Measurements from ENCODE around the gene QPCTL.
"Not testable (repeated sequence)": the region's sequence is repeated elsewhere in the genome, so short reads cannot be mapped to it uniquely, and the experiment has no call there.

QPCTL gene

DNA sequence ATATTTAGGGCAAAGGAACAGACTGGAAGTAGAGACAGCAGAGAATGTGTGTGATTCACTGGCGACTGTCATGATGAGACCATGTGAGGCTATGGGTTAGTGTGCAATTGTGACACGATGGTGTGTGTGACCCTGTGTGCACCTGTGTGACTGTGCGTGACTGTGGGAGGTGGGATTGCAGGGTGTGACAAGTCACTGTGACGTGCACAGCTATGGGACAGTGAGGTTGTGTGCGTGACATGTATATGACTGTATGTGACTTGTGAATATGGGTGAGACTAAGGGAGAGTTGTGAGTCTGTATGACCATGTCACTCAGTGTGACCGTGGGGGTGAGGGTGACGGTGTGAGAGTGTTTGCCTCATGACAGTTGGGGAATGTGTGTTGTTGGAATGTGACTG, 27.9 kb upstream of the QPCTL start:
- DNase-seq (ENCODE audit: low spot score in 2 of 2) (no peak), ATAC-seq (no peak)
- H3K36me3 Mint-ChIP-seq = peaks cover 5% of the 10 kb centered on the region
- H3K4me3 Mint-ChIP-seq = no peak overlapping the region
- peak overlapping the region; percentile 7 for H3K27ac Mint-ChIP-seq
- peaks cover 36% of the 10 kb centered on the region for H3K4me1 Mint-ChIP-seq
- H3K9me3 Mint-ChIP-seq = no peaks in the 10 kb centered on the region

DNA sequence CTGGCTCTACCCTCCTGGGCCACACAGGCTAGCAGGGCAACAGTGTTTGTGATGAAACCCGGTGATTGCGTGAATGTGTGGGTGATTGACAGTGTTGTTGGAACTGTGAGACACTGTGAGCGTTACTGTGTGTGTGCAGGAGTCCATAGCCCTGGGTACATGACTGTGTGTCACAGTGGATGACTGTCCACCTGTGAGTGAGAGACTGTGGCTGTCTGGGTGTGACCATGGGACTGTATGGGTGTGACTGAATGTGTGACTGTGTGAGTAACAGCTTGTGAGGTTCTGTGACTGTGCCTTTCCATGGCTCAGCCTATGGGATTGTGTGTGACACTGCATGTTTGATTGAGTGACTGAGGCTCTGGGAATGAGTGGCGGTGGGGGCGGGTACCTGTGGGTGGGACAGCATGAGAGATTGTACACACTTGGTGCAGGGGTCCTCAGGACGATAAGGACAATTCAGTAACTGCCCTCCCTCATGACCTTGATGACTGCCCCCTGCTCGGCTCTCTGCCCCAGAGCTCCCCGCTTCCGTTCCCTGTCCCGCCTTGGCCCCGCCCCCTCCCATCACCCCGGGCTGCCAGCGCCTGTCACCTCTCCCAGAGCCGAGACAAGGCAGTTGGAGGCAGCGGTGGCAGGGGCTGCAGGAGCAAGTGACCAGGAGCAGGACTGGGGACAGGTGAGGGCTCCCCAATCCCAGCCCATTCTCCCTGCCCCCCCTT, 24.7 kb upstream of the QPCTL start, which contains the start of gene GIPR:
Gene GIPR, plus strand, starts transcription at position 602 of the 722 bp plus-strand sequence. CDS start 1,300 bp downstream, outside the sequence.
- peak; percentile 47 to 82 for DNase-seq (ENCODE audit: low spot score in 2 of 2)
- peak; percentile 97 for ATAC-seq
- peak within 1 kb of the TSS; percentile 89 for H3K4me3 Mint-ChIP-seq

DNA sequence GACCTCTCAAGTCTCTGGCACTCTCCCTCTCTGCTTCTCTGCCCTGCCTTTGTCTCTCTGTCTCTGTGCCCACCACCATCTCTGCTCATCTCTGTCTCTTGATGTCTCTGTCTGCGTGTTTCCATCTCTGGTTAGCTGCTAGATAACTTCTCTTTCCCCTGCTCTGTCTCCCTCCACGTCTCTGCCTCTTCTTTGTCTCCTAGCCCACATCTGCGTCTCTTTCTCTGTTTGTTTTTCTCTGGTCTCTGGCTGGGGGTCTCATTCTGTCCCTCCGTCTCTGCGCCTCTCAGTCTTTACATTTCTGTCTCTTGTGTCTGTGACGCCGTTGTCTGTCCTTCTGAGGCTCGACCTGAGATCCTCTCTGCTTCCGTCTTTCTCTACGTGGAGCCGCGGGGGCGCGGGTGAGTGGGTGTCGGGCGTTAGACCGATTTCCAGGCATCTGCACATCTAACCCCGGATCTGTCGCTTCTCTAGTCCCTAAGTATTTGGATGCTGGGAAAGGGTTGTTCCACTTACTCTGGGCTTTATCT, 24.1 kb upstream of the QPCTL start:
- H3K4me3 Mint-ChIP-seq = peak overlapping the region; percentile 89
- ATAC-seq (no peak), DNase-seq (ENCODE audit: low spot score in 2 of 2) (peak; percentile 38 to 74)
- peaks cover 53% of the 10 kb centered on the region for H3K4me1 Mint-ChIP-seq
- H3K36me3 Mint-ChIP-seq = peaks cover 14% of the 10 kb centered on the region
- no peaks in the 10 kb centered on the region for H3K9me3 Mint-ChIP-seq
- peak overlapping the region; percentile 94 for H3K27ac Mint-ChIP-seq

More for the DNA sequence above, 24.7 kb upstream of the QPCTL start, which contains the start of gene GIPR:
- Mint-ChIP-seq H3K36me3 (peaks cover 8% of the 10 kb centered on the region), H3K27ac (peak within 1 kb of the TSS; percentile 94), H3K9me3 (no peaks in the 10 kb centered on the region), H3K4me1 (peaks cover 53% of the 10 kb centered on the region)

DNA sequence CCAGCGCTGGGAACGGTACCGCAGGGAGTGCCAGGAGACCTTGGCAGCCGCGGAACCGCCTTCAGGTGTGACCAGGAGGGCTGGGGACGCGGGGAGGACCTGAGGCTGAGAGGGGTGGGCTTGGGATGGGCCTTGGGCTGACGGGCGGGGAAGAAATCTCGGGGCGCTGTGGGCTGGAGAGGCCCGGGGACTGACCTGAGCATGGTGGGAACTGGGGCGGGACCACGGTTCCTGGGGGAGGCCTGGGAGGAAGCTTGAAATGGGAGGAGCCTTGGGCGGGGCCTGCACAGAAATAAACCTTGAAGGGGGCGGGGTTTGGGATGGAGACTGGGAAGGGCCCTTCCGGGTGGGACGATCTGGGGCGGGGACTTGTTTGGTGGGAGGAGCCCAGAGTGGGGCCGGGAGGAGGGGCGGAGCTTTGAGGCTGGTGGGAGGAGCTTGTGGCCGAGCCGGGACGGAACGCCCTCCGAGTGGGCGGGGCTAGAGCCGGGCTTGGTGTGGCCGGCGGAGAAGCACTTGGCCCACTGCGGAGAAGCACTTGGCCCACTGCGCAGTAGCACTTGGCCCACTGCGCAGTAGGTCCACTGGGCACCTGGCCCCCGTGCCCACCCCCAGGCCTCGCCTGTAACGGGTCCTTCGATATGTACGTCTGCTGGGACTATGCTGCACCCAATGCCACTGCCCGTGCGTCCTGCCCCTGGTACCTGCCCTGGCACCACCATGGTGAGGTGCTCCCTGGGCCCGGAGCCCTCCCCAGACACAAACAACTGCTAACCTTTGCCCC, 21.6 kb upstream of the QPCTL start:
- Mint-ChIP-seq H3K4me3 (peak overlapping the region; percentile 89), H3K4me1 (peaks cover 41% of the 10 kb centered on the region), H3K36me3 (peaks cover 25% of the 10 kb centered on the region), H3K27ac (no peak overlapping the region), H3K9me3 (no peaks in the 10 kb centered on the region)
- peak; percentile 3 for ATAC-seq
- peak; percentile 77 to 91 for DNase-seq (ENCODE audit: low spot score in 2 of 2)

DNA sequence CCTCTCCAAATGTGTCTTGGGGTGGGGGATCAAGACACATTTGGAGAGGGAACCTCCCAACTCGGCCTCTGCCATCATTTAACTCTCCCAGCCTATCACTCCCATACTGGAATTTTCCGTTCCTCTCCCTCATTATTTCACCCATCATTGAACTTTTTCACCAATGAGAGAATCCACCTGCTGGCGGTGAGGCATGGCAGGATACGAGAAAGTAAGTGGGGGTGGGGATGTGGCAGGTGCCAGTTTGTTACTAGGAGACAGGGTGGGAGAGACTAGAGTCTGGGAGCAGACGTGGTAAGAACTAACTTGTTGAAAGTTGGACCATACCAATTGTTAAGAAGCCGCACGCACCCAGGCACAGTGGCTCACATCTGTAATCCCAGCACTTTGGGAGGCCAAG, 17.5 kb upstream of the QPCTL start:
- DNase-seq (ENCODE audit: low spot score in 2 of 2) (no peak), ATAC-seq (no peak)
- Mint-ChIP-seq H3K36me3 (peaks cover 21% of the 10 kb centered on the region), H3K9me3 (no peaks in the 10 kb centered on the region), H3K4me1 (peaks cover 32% of the 10 kb centered on the region), H3K27ac (no peak overlapping the region), H3K4me3 (no peak overlapping the region)

DNA sequence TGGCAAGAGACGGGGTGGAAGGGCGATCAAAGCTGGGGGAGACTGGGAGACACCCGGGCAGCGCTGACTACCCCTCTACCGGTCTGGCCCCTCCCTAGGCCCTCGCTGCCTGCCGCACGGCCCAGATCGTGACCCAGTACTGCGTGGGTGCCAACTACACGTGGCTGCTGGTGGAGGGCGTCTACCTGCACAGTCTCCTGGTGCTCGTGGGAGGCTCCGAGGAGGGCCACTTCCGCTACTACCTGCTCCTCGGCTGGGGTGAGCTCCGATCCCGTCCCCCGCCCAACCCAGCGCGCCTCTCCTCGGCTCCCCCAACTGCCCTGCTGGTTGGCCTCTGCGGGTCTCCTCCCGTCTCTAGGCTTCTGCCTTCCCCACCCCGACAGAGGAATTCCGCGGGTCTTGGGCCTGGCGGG, 15.6 kb upstream of the QPCTL start:
- Mint-ChIP-seq H3K4me1 (peaks cover 23% of the 10 kb centered on the region), H3K27ac (no peak overlapping the region), H3K9me3 (no peaks in the 10 kb centered on the region), H3K4me3 (peak overlapping the region; percentile 68), H3K36me3 (peaks cover 24% of the 10 kb centered on the region)
- ATAC-seq (peak; percentile 61), DNase-seq (ENCODE audit: low spot score in 2 of 2) (peak; percentile 24 to 74)

DNA sequence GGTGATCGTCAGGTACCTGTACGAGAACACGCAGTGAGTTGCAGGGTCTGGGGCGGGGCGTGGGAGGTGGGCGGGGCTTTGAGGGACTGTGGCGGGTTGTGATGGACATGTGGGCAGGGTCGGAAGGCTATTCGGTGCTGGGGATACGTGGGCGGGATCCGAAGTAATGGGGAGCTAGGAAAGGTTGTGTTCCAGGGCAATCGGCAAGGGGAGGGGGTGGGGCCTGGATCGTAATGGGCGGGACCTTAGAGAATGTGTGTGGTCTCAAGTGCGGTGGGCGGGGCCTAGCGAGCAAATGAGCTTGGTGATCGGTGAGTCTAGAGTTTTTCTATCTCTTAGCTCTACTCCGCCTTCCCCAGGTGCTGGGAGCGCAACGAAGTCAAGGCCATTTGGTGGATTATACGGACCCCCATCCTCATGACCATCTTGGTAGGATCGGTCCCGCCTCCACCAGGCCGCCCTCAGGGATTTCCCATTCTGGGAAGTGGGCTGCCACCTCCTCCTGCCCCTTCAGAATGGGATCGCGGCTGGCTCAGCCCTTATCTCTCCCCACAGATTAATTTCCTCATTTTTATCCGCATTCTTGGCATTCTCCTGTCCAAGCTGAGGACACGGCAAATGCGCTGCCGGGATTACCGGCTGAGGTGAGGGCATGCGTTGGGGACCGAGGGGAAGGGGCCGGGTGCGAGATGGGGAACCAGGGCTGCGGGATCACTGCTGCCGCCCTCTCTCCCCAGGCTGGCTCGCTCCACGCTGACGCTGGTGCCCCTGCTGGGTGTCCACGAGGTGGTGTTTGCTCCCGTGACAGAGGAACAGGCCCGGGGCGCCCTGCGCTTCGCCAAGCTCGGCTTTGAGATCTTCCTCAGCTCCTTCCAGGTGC, 14.9 kb upstream of the QPCTL start:
- peaks cover 29% of the 10 kb centered on the region for H3K36me3 Mint-ChIP-seq
- no peaks in the 10 kb centered on the region for H3K9me3 Mint-ChIP-seq
- DNase-seq (ENCODE audit: low spot score in 2 of 2) = peak; percentile 50 to 82
- peak; percentile 62 for ATAC-seq
- H3K27ac Mint-ChIP-seq = no peak overlapping the region
- H3K4me1 Mint-ChIP-seq = peaks cover 28% of the 10 kb centered on the region
- H3K4me3 Mint-ChIP-seq = peak overlapping the region; percentile 68

DNA sequence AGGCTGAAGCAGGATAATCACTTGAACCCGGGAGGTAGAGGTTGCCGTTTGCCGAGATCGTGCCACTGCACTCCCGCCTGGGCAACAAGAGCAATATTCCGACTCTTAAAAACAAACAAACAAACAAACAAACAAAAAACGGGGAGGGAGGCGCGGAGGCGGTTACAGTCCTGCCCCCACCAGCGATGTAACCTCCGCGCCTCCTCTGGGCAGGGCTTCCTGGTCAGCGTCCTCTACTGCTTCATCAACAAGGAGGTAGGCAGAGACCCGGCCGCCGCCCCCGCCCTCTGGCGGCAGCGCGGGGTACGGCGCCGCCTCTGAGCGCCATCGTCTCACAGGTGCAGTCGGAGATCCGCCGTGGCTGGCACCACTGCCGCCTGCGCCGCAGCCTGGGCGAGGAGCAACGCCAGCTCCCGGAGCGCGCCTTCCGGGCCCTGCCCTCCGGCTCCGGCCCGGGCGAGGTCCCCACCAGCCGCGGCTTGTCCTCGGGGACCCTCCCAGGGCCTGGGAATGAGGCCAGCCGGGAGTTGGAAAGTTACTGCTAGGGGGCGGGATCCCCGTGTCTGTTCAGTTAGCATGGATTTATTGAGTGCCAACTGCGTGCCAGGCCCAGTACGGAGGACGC, 11.0 kb upstream of the QPCTL start:
- Mint-ChIP-seq H3K27ac (peak overlapping the region; percentile 76), H3K9me3 (no peaks in the 10 kb centered on the region), H3K36me3 (peaks cover 46% of the 10 kb centered on the region), H3K4me1 (peaks cover 25% of the 10 kb centered on the region), H3K4me3 (peak overlapping the region; percentile 67)
- DNase-seq (ENCODE audit: low spot score in 2 of 2) = peak; percentile 90 to 95
- peak; percentile 92 for ATAC-seq

DNA sequence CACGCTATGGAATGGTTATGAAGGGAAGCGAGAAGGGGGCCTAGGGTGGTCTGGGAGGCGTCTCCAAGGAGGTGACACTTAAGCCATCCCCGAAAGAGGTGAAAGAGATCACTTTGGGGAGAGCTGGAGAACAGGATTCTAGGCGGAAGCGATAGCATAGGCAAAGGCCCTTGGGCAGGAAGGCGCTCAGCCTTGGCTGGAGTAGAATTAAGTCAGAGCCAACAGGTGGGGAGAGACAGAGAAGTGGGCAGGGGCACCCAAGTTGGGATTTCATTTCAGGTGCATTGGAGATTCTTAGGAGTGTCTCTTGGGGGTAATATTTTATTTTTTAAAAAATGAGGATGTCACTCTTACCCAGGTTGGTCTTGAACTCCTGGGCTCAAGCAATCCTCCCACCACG, 10.3 kb upstream of the QPCTL start:
- H3K27ac Mint-ChIP-seq = peak overlapping the region; percentile 76
- DNase-seq (ENCODE audit: low spot score in 2 of 2) (no peak), ATAC-seq (no peak)
- no peaks in the 10 kb centered on the region for H3K9me3 Mint-ChIP-seq
- H3K36me3 Mint-ChIP-seq = peaks cover 52% of the 10 kb centered on the region
- peak overlapping the region; percentile 67 for H3K4me3 Mint-ChIP-seq
- H3K4me1 Mint-ChIP-seq = peaks cover 19% of the 10 kb centered on the region

DNA sequence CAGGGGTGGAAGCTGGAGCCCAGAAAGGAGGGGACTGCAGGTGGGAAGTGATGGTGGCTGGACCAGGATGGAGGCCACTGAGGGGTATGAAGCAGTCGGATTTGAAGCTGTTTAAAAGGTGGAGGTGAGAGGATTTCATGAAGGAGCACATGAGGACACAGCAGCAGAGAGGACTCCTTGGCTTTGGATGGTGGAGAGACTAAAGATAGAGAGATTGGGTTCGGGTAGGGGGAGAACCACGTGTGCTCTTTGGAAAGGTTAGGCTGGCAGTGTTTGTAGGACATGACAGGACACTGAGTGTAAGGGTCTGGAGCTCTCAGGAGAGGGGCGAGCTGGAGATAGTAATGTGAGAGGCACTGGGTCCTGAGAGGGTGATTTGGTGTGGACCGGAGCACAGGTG, 9.6 kb upstream of the QPCTL start:
- DNase-seq (ENCODE audit: low spot score in 2 of 2) (no peak), ATAC-seq (no peak)
- Mint-ChIP-seq H3K36me3 (peaks cover 60% of the 10 kb centered on the region), H3K27ac (no peak overlapping the region), H3K9me3 (no peaks in the 10 kb centered on the region), H3K4me1 (peaks cover 12% of the 10 kb centered on the region), H3K4me3 (no peak overlapping the region)

DNA sequence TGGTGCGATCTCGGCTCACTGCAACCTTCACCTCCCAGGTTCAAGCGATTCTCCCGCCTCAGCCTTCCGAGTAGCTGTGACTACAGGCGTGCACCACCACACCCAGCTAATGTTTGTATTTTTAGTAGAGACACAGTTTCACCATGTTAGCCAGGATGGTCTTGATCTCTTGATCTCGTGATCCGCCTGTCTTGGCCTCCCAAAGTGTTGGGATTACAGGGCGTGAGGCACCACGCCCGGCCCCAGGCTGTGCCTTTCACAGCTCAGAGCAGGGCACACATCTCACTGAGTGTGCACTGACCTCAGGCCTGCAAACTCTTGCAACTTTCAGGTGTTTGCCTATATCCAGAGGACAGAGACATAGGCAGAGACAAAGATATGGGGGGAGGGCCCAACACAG, 7.4 kb upstream of the QPCTL start:
- not testable (repeated sequence) for H3K27ac Mint-ChIP-seq; H3K9me3 Mint-ChIP-seq; DNase-seq (ENCODE audit: low spot score in 2 of 2); H3K4me3 Mint-ChIP-seq; ATAC-seq
- H3K4me1 Mint-ChIP-seq = peaks cover 18% of the 10 kb centered on the region
- peaks cover 82% of the 10 kb centered on the region for H3K36me3 Mint-ChIP-seq

DNA sequence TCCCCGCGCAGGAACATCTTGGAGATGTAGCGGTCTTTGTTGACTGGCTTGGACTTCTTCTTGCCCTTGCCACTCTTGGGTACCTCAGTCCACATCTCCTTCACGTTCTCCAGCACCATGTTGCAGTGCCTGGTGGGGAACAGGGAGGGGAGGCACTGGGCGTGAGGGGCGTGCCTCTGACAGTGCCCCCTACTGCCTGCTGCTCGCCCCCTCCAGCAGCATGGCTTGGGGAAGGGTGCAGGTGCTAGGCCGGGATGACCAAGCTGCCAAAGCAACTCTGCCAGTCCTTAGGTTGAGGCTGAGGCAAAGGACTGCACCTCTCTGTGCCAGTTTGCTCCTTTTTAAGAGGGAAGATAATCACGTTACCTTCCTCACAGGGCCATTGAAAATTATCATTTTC, 4.9 kb upstream of the QPCTL start:
- Mint-ChIP-seq H3K4me1 (peaks cover 19% of the 10 kb centered on the region), H3K36me3 (peaks cover 95% of the 10 kb centered on the region), H3K27ac (no peak overlapping the region), H3K4me3 (no peak overlapping the region), H3K9me3 (no peaks in the 10 kb centered on the region)
- ATAC-seq = no peak
- DNase-seq (ENCODE audit: low spot score in 2 of 2) = no peak

DNA sequence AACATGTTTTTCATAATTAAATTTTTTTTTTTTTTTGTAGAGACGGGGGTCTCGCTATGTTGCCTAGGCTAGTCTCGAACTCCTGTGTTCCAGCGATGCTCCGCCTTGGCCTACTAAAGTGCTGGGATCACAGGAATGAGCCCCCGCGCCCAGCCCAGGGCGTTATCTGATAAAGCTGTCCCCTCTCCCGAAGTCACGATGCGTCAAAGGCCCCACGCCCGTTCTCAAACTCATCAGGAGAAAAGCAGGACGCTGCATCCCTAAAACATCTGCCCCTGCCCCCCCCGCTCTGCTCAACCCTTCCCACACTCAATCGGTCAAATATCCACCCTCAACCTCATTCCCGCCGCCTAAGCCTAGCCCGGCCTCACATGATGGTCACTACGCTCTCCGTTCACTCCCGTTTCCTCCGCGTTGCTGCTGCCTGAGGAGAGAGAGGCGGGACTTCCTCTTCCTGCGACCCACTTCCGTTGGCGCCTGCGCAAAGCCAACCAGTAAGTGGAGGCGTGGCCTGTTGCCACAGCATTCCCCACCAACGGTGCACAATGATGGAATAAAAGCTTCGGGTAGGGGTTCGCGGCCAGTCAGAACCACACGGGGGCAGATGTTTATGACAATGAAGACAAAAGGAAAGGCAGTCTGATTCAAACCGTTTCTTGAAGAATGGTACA, 815 bp upstream of the QPCTL start, which contains the start of gene SNRPD2:
Gene SNRPD2, minus strand, starts transcription at position 438 of the 671 bp plus-strand sequence. Its CDS starts 65 bp downstream, at position 373.
- peaks cover 95% of the 10 kb centered on the region for H3K36me3 Mint-ChIP-seq

More for the DNA sequence above, 815 bp upstream of the QPCTL start, which contains the start of gene SNRPD2:
- Mint-ChIP-seq H3K9me3 (no peaks in the 10 kb centered on the region), H3K4me3 (peak within 1 kb of the TSS; percentile 90), H3K4me1 (peaks cover 31% of the 10 kb centered on the region), H3K27ac (peak within 1 kb of the TSS; percentile 97)
- ATAC-seq (peak; percentile 62), DNase-seq (ENCODE audit: low spot score in 2 of 2) (no peak)

Measured in stimulated activated effector memory CD8-positive, alpha-beta T cell treated with anti-CD3 and anti-CD28 coated beads, Interleukin-12 subunit alpha, Interleukin-12 subunit beta, amount 100 ng/mL, for 72 hours (primary cell).